ENCODE measurements around the gene FXYD3. TPM values are rescaled to one million over a fixed set of nuclear protein-coding genes. Genes with fewer than 3 reads are reported as not detected.

FXYD3 gene
- total and polyA plus RNA-seq, 2 of the 13 experiments (the other 11 are each of a cell fraction or from before 2014, with no cell fraction given): 4.9 TPM; not detected in 1

DNA sequence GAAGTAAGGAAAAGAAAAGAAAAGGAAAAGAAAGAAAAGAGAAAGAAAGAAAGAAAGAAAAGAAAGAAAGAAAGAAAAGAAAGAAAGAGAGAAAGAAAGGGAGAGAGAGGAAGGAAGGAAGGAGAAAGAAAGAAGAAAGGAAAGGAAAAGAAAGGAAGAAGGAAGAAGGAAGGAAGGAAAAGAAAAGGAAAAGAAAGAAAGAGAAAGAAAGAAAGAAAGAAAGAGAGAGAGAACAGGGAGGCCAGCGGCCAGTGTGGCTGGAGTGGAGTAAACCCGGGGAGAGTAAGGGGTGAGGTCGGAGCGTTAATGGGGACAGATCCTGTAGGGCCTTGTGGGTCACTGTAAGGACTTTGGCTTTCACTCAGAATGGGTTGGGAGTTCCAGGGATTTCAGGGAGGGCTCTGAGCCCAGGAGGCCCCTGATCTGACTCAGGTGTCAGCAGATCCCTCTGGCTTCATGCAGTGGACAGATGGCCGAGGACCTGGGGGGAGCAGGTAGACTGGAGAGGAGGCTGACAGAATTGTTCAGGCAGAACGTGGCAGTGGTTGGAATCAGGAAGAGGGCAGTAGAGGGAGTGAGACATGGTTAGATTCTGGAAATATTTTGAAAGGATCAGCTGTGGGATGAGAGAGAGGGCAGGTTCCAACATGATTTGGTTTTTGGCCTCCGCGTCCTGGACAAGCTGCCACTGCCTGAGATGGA, 19.8 kb upstream of the FXYD3 start:
- H3K4me2 ChIP-seq (ENCODE audit: low read depth, low read length): peak overlapping the region; percentile 29; the same call in 1 of the 2 replicates
- H3K79me2 ChIP-seq (ENCODE audit: insufficient read depth, low read length): no peaks in the 10 kb centered on the region
- intact Hi-C loops (cut with micrococcal nuclease; ENCODE audit: unreplicated experiment): no loop called here
- H3K27ac ChIP-seq (ENCODE audit: extremely low read length, insufficient read depth, low read length): no peak overlapping the region
- no TSS peak for BruUV-seq (replicated peaks)
- FAIRE-seq: no peak
- ChIA-PET CTCF (ENCODE audit: low intra/inter-chr PET ratio, low total read pairs) (no interaction called here), POLR2A (no interaction called here)
- 29% methylated on average over 8 of the region's 8 CpGs for WGBS (ENCODE audit: low lambda C conversion rate)
- TF ChIP-seq ZNF614 (CRISPR knock-in tag; IDR thresholded peaks at IDR 0.05; ENCODE audit: borderline replicate concordance): no peak
- TF ChIP-seq, protein P1, sequence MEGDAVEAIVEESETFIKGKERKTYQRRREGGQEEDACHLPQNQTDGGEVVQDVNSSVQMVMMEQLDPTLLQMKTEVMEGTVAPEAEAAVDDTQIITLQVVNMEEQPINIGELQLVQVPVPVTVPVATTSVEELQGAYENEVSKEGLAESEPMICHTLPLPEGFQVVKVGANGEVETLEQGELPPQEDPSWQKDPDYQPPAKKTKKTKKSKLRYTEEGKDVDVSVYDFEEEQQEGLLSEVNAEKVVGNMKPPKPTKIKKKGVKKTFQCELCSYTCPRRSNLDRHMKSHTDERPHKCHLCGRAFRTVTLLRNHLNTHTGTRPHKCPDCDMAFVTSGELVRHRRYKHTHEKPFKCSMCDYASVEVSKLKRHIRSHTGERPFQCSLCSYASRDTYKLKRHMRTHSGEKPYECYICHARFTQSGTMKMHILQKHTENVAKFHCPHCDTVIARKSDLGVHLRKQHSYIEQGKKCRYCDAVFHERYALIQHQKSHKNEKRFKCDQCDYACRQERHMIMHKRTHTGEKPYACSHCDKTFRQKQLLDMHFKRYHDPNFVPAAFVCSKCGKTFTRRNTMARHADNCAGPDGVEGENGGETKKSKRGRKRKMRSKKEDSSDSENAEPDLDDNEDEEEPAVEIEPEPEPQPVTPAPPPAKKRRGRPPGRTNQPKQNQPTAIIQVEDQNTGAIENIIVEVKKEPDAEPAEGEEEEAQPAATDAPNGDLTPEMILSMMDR (CRISPR knock-in tag; IDR thresholded peaks at IDR 0.05): 0 out of 2 replicates have a peak, but pooled peaks have one; percentile 3
- TF ChIP-seq, protein P2, sequence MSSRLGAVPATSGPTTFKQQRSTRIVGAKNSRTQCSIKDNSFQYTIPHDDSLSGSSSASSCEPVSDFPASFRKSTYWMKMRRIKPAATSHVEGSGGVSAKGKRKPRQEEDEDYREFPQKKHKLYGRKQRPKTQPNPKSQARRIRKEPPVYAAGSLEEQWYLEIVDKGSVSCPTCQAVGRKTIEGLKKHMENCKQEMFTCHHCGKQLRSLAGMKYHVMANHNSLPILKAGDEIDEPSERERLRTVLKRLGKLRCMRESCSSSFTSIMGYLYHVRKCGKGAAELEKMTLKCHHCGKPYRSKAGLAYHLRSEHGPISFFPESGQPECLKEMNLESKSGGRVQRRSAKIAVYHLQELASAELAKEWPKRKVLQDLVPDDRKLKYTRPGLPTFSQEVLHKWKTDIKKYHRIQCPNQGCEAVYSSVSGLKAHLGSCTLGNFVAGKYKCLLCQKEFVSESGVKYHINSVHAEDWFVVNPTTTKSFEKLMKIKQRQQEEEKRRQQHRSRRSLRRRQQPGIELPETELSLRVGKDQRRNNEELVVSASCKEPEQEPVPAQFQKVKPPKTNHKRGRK (CRISPR knock-in tag; IDR thresholded peaks at IDR 0.05): peak; percentile 96
- TF ChIP-seq NONO (IDR thresholded peaks at IDR 0.05): 0 out of 2 replicates have a peak, but pooled peaks have one; percentile 36
- TF ChIP-seq NONO (CRISPR knock-in tag; conservative IDR thresholded peaks at IDR 0.05): no peak
- in situ Hi-C loops (cut with HindIII; ENCODE audit: extremely low pct_ligation_motif_present, low pct_unique_long_range_greater_than_20kb): no loop called here
- H3K4me3 ChIP-seq (replicated peaks in 1 of 3; ENCODE audit: insufficient read depth in 1 of 3, low read depth in 2 of 3, low read length in 3 of 3): no peak overlapping the region; a peak in 1 of 6 replicates
- H3K9ac ChIP-seq (ENCODE audit: insufficient read depth, low read depth, low read length): no peak overlapping the region
- H3K9me3 ChIP-seq (ENCODE audit: low read length): no peaks in the 10 kb centered on the region
- H4K20me1 ChIP-seq (ENCODE audit: insufficient read depth, low read length): no peaks in the 10 kb centered on the region
- no peaks in the 10 kb centered on the region; a peak in 1 of 5 replicates for H3K27me3 ChIP-seq (ENCODE audit: control insufficient read depth in 1 of 2, insufficient read depth in 2 of 2, low read length in 2 of 2)
- peak; percentile 37 for ATAC-seq
- no peak for DNase-seq (ENCODE audit: low spot score)
- H3K4me1 ChIP-seq (ENCODE audit: insufficient read depth, low read length): peaks cover 34% of the 10 kb centered on the region
- H3K36me3 ChIP-seq (replicated peaks in 1 of 2; ENCODE audit: control insufficient read depth in 1 of 2, insufficient read depth in 2 of 2, low read length in 2 of 2): no peaks in the 10 kb centered on the region
- H2AFZ ChIP-seq (ENCODE audit: low read length): peak overlapping the region; percentile 82
